ENCODE measurements around the gene ASPHD2.
"Not testable (repeated sequence)": the region's sequence is repeated elsewhere in the genome, so short reads cannot be mapped to it uniquely, and the experiment has no call there.

ASPHD2 gene

GRCh38 chr22:26416256-26416655 lies 12.8 kb upstream of the ASPHD2 start:
- DNase-seq (ENCODE audit: low spot score): no peak
- FAIRE-seq: no peak

- DNase-seq (ENCODE audit: low spot score) (peak; percentile 99), FAIRE-seq (peak; percentile 100)
These were observed 12.3 kb upstream of the ASPHD2 start for GRCh38 chr22:26416670-26417276.

- DNase-seq (ENCODE audit: low spot score): peak; percentile 86
- no peak for FAIRE-seq
These were observed 11.7 kb upstream of the ASPHD2 start for GRCh38 chr22:26417406-26417805.

GRCh38 chr22:26418620-26419019 lies 10.4 kb upstream of the ASPHD2 start:
- FAIRE-seq (peak; percentile 99), DNase-seq (ENCODE audit: low spot score) (no peak)

- FAIRE-seq (no peak), DNase-seq (ENCODE audit: low spot score) (no peak)
These were observed 2.1 kb upstream of the ASPHD2 start for GRCh38 chr22:26426924-26427323.

GRCh38 chr22:26429458-26430286 lies 612 bp downstream of the ASPHD2 start:
- FAIRE-seq: peak; percentile 98
- peak; percentile 62 for DNase-seq (ENCODE audit: low spot score)

- FAIRE-seq (no peak), DNase-seq (ENCODE audit: low spot score) (no peak)
These were observed 1.5 kb downstream of the ASPHD2 start for GRCh38 chr22:26430600-26430999.

GRCh38 chr22:26431261-26431995 lies 2.4 kb downstream of the ASPHD2 start:
- peak; percentile 97 for FAIRE-seq
- DNase-seq (ENCODE audit: low spot score): no peak

GRCh38 chr22:26432619-26433311 lies 3.7 kb downstream of the ASPHD2 start:
- peak; percentile 69 for FAIRE-seq
- no peak for DNase-seq (ENCODE audit: low spot score)

- DNase-seq (ENCODE audit: low spot score) (no peak), FAIRE-seq (peak; percentile 97)
These were observed 4.7 kb downstream of the ASPHD2 start for GRCh38 chr22:26433805-26434204.

GRCh38 chr22:26435327-26436093 lies 6.5 kb downstream of the ASPHD2 start:
- FAIRE-seq (peak; percentile 68), DNase-seq (ENCODE audit: low spot score) (no peak)

GRCh38 chr22:26436903-26437515 lies 7.9 kb downstream of the ASPHD2 start:
- FAIRE-seq (no peak), DNase-seq (ENCODE audit: low spot score) (no peak)

GRCh38 chr22:26437694-26438392 lies 8.8 kb downstream of the ASPHD2 start:
- peak; percentile 83 for FAIRE-seq

GRCh38 chr22:26438776-26439175 lies 9.7 kb downstream of the ASPHD2 start:
- not testable (repeated sequence) for DNase-seq (ENCODE audit: low spot score)
- FAIRE-seq: peak; percentile 84

More at GRCh38 chr22:26437694-26438392, 8.8 kb downstream of the ASPHD2 start:
- DNase-seq (ENCODE audit: low spot score): no peak

GRCh38 chr22:26439559-26439958 lies 10.5 kb downstream of the ASPHD2 start:
- DNase-seq (ENCODE audit: low spot score) (no peak), FAIRE-seq (peak; percentile 53)

GRCh38 chr22:26442086-26442756 lies 13.2 kb downstream of the ASPHD2 start:
- DNase-seq (ENCODE audit: low spot score): no peak
- FAIRE-seq: peak; percentile 83

- no peak for DNase-seq (ENCODE audit: low spot score)
- FAIRE-seq: peak; percentile 93
These were observed 15.0 kb downstream of the ASPHD2 start for GRCh38 chr22:26443901-26444690.

- DNase-seq (ENCODE audit: low spot score) (no peak), FAIRE-seq (no peak)
These were observed 15.7 kb downstream of the ASPHD2 start for GRCh38 chr22:26444777-26445176.
